PC-9 (cell line): ENCODE results near the gene CLUH. TPM values are rescaled to one million over a fixed set of nuclear protein-coding genes. Genes with fewer than 3 reads are reported as not detected.

Source experiments
- BruUV-seq: library from RNA; stranded (reverse); fragments of 400-500 nt; replicated peaks from 2 replicates; lab custom pipeline; 2021; lab: Mats Ljungman, UMichigan
- CTCF ChIA-PET: fragments of 300-600 bp; sonication (Branson Sonifier 250); formaldehyde crosslinking; loops from one replicate; lab custom pipeline; 2022; ENCODE audit warnings: antibody characterized with exemption; lab: Charles Lee
- POLR2A ChIA-PET: fragments of 300-600 bp; sonication (Branson Sonifier 250); formaldehyde crosslinking; loops from one replicate; lab custom pipeline; 2022; ENCODE audit warnings: antibody characterized with exemption; ENCODE audit not compliant: unreplicated experiment; lab: Charles Lee
- DNase-seq, 2 experiments: peaks; one replicate each; pipeline versions ENCODE4 v3.0.0 to v3.0.0-alpha.2; 2015 to 2022; ENCODE audit warnings: mixed read lengths in 1 of 2
- H2AFZ ChIP-seq: fragments of 200-600 bp; sonication (generic); 2 replicates; pipeline ENCODE4 v1.8.1; 2017; ENCODE audit warnings: antibody characterized with exemption
- H3F3A ChIP-seq: fragments of 200-600 bp; sonication (generic); 2 replicates; pipeline ENCODE4 v1.8.1; 2017; ENCODE audit warnings: antibody characterized with exemption, mild to moderate bottlenecking, low read depth; ENCODE audit not compliant: insufficient read depth
- H3K27ac ChIP-seq: fragments of 200-600 bp; sonication (generic); 2 replicates; pipeline ENCODE4 v1.6.1; 2016; ENCODE audit warnings: mixed run types
- H3K27me3 ChIP-seq: fragments of 200-600 bp; sonication (generic); 2 replicates; pipeline ENCODE4 v1.6.1; 2016; ENCODE audit warnings: low read depth, mixed run types; ENCODE audit not compliant: insufficient read depth
- H3K36me3 ChIP-seq: fragments of 200-600 bp; sonication (generic); 2 replicates; pipeline ENCODE4 v1.6.1; 2016; ENCODE audit warnings: low read depth, mixed run types
- H3K4me1 ChIP-seq: fragments of 200-600 bp; sonication (generic); replicated peaks from 2 replicates; pipeline ENCODE4 v1.6.1; 2016; ENCODE audit warnings: mixed run types; ENCODE audit not compliant: insufficient read depth
- H3K4me2 ChIP-seq: fragments of 200-600 bp; sonication (generic); 2 replicates; pipeline ENCODE4 v1.6.1; 2017; ENCODE audit warnings: mixed run types
- H3K4me3 ChIP-seq: fragments of 200-600 bp; sonication (generic); 2 replicates; pipeline ENCODE4 v1.6.1; 2016; ENCODE audit warnings: mixed run types
- H3K79me2 ChIP-seq: fragments of 200-600 bp; sonication (generic); 2 replicates; pipeline ENCODE4 v1.6.1; 2017; ENCODE audit warnings: low read depth, mixed run types
- H3K9me2 ChIP-seq: fragments of 200-600 bp; sonication (generic); 2 replicates; pipeline ENCODE4 v1.8.1; 2017; ENCODE audit warnings: mild to moderate bottlenecking; ENCODE audit not compliant: insufficient read depth
- H3K9me3 ChIP-seq: fragments of 200-600 bp; sonication (generic); 2 replicates; pipeline ENCODE4 v1.8.1; 2016; ENCODE audit warnings: low read depth; ENCODE audit not compliant: insufficient read depth
- H4K20me1 ChIP-seq: fragments of 200-600 bp; sonication (generic); 2 replicates; pipeline ENCODE4 v1.8.1; 2017; ENCODE audit not compliant: insufficient read depth
- CTCF ChIP-seq: fragments of 200-600 bp; sonication (generic); conservative IDR thresholded peaks from 2 replicates; pipeline ENCODE4 v1.6.1; 2017; ENCODE audit warnings: mixed run types, antibody characterized with exemption, mild to moderate bottlenecking, moderate library complexity
- EZH2 ChIP-seq: fragments of 200-600 bp; sonication (generic); IDR thresholded peaks from 2 replicates; pipeline ENCODE4 v1.8.0; 2017; ENCODE audit warnings: antibody characterized with exemption, low read depth
- intact Hi-C: fragments of 100-400 bp; cut with micrococcal nuclease; formaldehyde crosslinking; loops from one replicate; pipeline ENCODE4 v1.10.0; 2022; ENCODE audit not compliant: unreplicated experiment
- total RNA-seq: library from RNA; stranded (reverse); gene quantifications from 2 replicates; pipeline ENCODE4 v1.2.3, GENCODE V29; 2021

The CLUH gene
- total RNA-seq, 1 experiment from 2014 or later: 142 TPM

DNA sequence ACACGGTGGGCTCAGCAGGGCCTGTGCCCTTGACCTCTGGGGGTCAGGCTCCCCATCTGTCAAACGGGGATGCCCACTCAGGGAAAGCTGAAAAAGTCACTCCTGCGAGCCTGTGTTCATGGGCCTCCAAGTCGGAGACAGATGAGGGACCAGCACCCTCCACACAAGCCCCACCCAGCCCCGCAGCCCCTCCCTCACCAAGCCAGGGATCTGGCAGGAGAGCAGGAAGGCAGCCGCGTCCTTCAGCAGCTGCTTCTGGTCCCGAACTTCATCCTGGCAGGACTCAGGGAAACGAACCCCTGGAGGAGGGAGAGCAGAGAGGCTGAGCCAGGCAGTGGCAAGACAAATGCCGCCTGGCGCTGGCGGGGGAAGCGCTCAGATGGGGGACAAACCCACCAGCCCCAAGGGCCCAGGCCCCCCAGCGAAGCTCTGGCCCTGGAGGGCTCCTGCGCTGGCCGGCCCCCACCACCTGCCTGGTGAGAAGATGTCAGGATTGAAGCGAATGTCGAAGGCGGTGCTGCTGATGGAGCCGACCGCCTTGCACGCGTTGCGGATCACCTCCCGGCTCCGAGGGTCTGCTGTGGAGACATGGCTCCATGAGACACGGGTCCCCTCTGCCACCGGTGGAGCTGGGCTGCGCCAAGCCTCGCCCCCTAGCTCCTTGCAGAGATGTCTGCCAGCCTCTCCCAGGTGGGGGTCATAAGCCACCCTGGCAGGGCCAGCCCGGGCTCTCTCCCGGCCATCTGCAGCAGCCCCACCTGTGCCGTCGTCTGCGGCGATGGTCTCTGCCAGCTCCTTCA lies 15.4 kb downstream of the CLUH start:
- Histone ChIP-seq H3K27ac (no peak overlapping the region), H3K79me2 (no peaks in the 10 kb centered on the region), H3K9me2 (no peaks in the 10 kb centered on the region), H4K20me1 (peaks cover 32% of the 10 kb centered on the region), H3K9me3 (no peaks in the 10 kb centered on the region), H3K4me3 (no peak overlapping the region), H3K4me2 (no peak overlapping the region), H3K36me3 (peaks cover 11% of the 10 kb centered on the region; the same call in 1 of the 2 replicates), H3F3A (peaks cover 8% of the 10 kb centered on the region; the same call in 1 of the 2 replicates), H3K4me1 (no peaks in the 10 kb centered on the region), H3K27me3 (no peaks in the 10 kb centered on the region), H2AFZ (no peak overlapping the region)
- CTCF ChIA-PET: no interaction called here
- DNase-seq: no peak
- TF ChIP-seq EZH2 (no peak), CTCF (no peak)
- intact Hi-C loops: no loop called here
- BruUV-seq: no TSS peak
- POLR2A ChIA-PET: no interaction called here

- no peak for DNase-seq
- no peak overlapping the region for H2AFZ ChIP-seq
- H4K20me1 ChIP-seq: peaks cover 39% of the 10 kb centered on the region
- no peaks in the 10 kb centered on the region for H3K79me2 ChIP-seq
- TF ChIP-seq CTCF (no peak), EZH2 (no peak)
- no peak overlapping the region for H3K4me2 ChIP-seq
- POLR2A ChIA-PET: no interaction called here
- no peaks in the 10 kb centered on the region for H3K9me2 ChIP-seq
- CTCF ChIA-PET: no interaction called here
- H3K27ac ChIP-seq: no peak overlapping the region
- intact Hi-C loops: no loop called here
- H3K9me3 ChIP-seq: no peaks in the 10 kb centered on the region
- BruUV-seq: no TSS peak
- H3K4me3 ChIP-seq: no peak overlapping the region
- H3K36me3 ChIP-seq: peaks cover 11% of the 10 kb centered on the region; the same call in 1 of the 2 replicates
- H3F3A ChIP-seq: peaks cover 8% of the 10 kb centered on the region; the same call in 1 of the 2 replicates
- no peaks in the 10 kb centered on the region for H3K4me1 ChIP-seq
- no peaks in the 10 kb centered on the region for H3K27me3 ChIP-seq
These were observed 16.2 kb downstream of the CLUH start for GRCh38 chr17:2695243-2695960.

DNA sequence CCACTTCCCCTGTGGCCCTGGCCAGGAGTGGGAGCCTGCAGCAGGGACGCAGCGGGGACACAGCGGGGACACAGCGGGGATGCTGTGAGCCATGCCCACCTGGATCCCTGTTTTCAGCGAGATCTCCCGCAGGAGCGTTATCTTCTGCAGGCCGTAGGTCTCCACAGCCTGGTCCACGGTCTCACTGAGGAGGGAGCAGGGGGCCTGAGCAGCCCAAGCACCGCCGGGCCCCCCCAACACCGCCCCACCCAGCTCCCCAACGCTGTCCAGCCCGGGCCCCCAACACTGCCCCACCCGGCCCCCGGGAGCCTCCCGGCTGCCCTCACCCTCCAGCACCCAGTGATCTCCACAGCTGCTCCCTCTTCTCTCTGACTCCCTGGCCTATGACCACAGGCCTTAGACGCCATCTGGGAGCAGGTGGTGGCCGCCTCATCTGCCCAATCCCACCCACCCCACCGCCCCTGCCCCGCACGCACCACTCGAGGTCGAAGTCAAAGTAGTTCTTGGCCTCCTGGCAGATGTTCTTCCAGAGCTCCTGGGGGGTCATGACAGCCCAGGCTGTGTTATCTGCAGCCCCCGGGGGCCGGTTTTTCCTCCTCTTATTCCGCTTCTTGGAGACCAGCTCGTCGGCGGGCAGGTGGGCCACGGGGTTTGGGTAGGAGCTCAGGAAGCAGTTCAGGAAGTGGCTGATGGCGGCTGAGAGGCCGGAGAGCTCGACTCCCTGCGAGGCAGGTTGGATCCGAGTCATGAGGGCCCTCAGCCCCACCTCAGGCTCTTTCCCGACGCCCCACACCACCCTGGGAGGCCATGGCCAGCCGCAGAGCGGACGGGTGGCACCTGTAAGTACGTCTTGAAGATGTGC lies 17.0 kb downstream of the CLUH start:
- H3K9me2 ChIP-seq: no peaks in the 10 kb centered on the region
- ChIA-PET CTCF (no interaction called here), POLR2A (no interaction called here)
- H3K79me2 ChIP-seq: no peaks in the 10 kb centered on the region
- TF ChIP-seq EZH2: no peak
- no peak for TF ChIP-seq CTCF
- no peak for DNase-seq
- H4K20me1 ChIP-seq: peaks cover 44% of the 10 kb centered on the region
- no TSS peak for BruUV-seq
- H3K9me3 ChIP-seq: no peaks in the 10 kb centered on the region
- no peaks in the 10 kb centered on the region for H3K4me1 ChIP-seq
- no peak overlapping the region for H3K27ac ChIP-seq
- H3K4me2 ChIP-seq: no peak overlapping the region
- H3K36me3 ChIP-seq: peaks cover 11% of the 10 kb centered on the region; the same call in 1 of the 2 replicates
- H3F3A ChIP-seq: peaks cover 10% of the 10 kb centered on the region; the same call in 1 of the 2 replicates
- no peak overlapping the region for H2AFZ ChIP-seq
- no peaks in the 10 kb centered on the region for H3K27me3 ChIP-seq
- H3K4me3 ChIP-seq: no peak overlapping the region
- intact Hi-C loops: no loop called here
